ENCODE data around the gene DLL3. TPM values are rescaled to one million over a fixed set of nuclear protein-coding genes. Genes with fewer than 3 reads are reported as not detected.

DLL3 gene
- total RNA-seq, 1 experiment from 2014 or later = 12.4 TPM

GRCh38 chr19:39542206-39542605 lies 43.5 kb downstream of the DLL3 start:
- in situ Hi-C loops (cut with HindIII; ENCODE audit: low sequenced_read_pairs) = no loop called here
- DNase-seq (ENCODE audit: low spot score) = no peak

- DNase-seq (ENCODE audit: low spot score) = no peak
- in situ Hi-C loops (cut with HindIII; ENCODE audit: low sequenced_read_pairs) = no loop called here
Observed at GRCh38 chr19:39543477-39543857, 44.7 kb downstream of the DLL3 start.

GRCh38 chr19:39544226-39544903 lies 45.6 kb downstream of the DLL3 start:
- in situ Hi-C loops (cut with HindIII; ENCODE audit: low sequenced_read_pairs) = no loop called here
- DNase-seq (ENCODE audit: low spot score) = no peak

GRCh38 chr19:39544911-39545310 lies 46.2 kb downstream of the DLL3 start:
- no peak for DNase-seq (ENCODE audit: low spot score)
- in situ Hi-C loops (cut with HindIII; ENCODE audit: low sequenced_read_pairs) = no loop called here

- in situ Hi-C loops (cut with HindIII; ENCODE audit: low sequenced_read_pairs) = no loop called here
Observed at GRCh38 chr19:39546599-39546998, 47.9 kb downstream of the DLL3 start.

GRCh38 chr19:39550197-39550596 lies 51.5 kb downstream of the DLL3 start:
- no peak for DNase-seq (ENCODE audit: low spot score)
- in situ Hi-C loops (cut with HindIII; ENCODE audit: low sequenced_read_pairs) = no loop called here

More at GRCh38 chr19:39546599-39546998, 47.9 kb downstream of the DLL3 start:
- no peak for DNase-seq (ENCODE audit: low spot score)

- in situ Hi-C loops (cut with HindIII; ENCODE audit: low sequenced_read_pairs) = no loop called here
- no peak for DNase-seq (ENCODE audit: low spot score)
Observed at GRCh38 chr19:39553082-39553652, 54.4 kb downstream of the DLL3 start.

- in situ Hi-C loops (cut with HindIII; ENCODE audit: low sequenced_read_pairs) = no loop called here
Observed at GRCh38 chr19:39554701-39555311, 56.1 kb downstream of the DLL3 start.

GRCh38 chr19:39555883-39556282 lies 57.1 kb downstream of the DLL3 start:
- no peak for DNase-seq (ENCODE audit: low spot score)
- in situ Hi-C loops (cut with HindIII; ENCODE audit: low sequenced_read_pairs) = no loop called here

More at GRCh38 chr19:39554701-39555311, 56.1 kb downstream of the DLL3 start:
- no peak for DNase-seq (ENCODE audit: low spot score)

Other genes with a start within 250 kb of the DLL3 start
- not detected in 2 replicates for gene IFNL2, start 230.6 kb upstream of the DLL3 start, total RNA-seq (2014; rRNA removed; shearing (Covaris generic))
- gene IFNL1, start 202.5 kb upstream of the DLL3 start, total RNA-seq (2014; rRNA removed; shearing (Covaris generic)) = not detected in 2 replicates
- 2.5 and 3.2 TPM in 2 replicates for gene LRFN1, start 178.1 kb upstream of the DLL3 start, total RNA-seq (2014; rRNA removed; shearing (Covaris generic))
- not detected in 2 replicates for gene GMFG, start 162.9 kb upstream of the DLL3 start, total RNA-seq (2014; rRNA removed; shearing (Covaris generic))
- gene SAMD4B, start 156.5 kb upstream of the DLL3 start, total RNA-seq (2014; rRNA removed; shearing (Covaris generic)) = 44.2 and 64.2 TPM in 2 replicates
- 54.0 and 61.7 TPM in 2 replicates for gene PAF1, start 107.8 kb upstream of the DLL3 start, total RNA-seq (2014; rRNA removed; shearing (Covaris generic))
- 35.9 and 71.8 TPM in 2 replicates for gene MED29, start 107.6 kb upstream of the DLL3 start, total RNA-seq (2014; rRNA removed; shearing (Covaris generic))
- gene ZFP36, start 92.1 kb upstream of the DLL3 start, total RNA-seq (2014; rRNA removed; shearing (Covaris generic)) = 1.1 and 1.9 TPM in 2 replicates
- gene PLEKHG2, start 86.3 kb upstream of the DLL3 start, total RNA-seq (2014; rRNA removed; shearing (Covaris generic)) = 18.3 and 21.3 TPM in 2 replicates
- gene RPS16, start 63.0 kb upstream of the DLL3 start, total RNA-seq (2014; rRNA removed; shearing (Covaris generic)) = 167 and 180 TPM in 2 replicates
- gene SUPT5H, start 53.4 kb upstream of the DLL3 start, total RNA-seq (2014; rRNA removed; shearing (Covaris generic)) = 84.8 and 92.4 TPM in 2 replicates
- gene TIMM50, start 18.1 kb upstream of the DLL3 start, total RNA-seq (2014; rRNA removed; shearing (Covaris generic)) = 159 and 162 TPM in 2 replicates
- 4.1 and 27.2 TPM in 2 replicates for gene SELENOV, start 16.2 kb downstream of the DLL3 start, total RNA-seq (2014; rRNA removed; shearing (Covaris generic))
- 5.3 and 15.5 TPM in 2 replicates for gene EID2B, start 33.9 kb downstream of the DLL3 start, total RNA-seq (2014; rRNA removed; shearing (Covaris generic))
- gene EID2, start 41.2 kb downstream of the DLL3 start, total RNA-seq (2014; rRNA removed; shearing (Covaris generic)) = 19.9 and 31.4 TPM in 2 replicates
- not detected in 2 replicates for gene LGALS13, start 103.6 kb downstream of the DLL3 start, total RNA-seq (2014; rRNA removed; shearing (Covaris generic))
- not detected in 2 replicates for gene LGALS16, start 157.0 kb downstream of the DLL3 start, total RNA-seq (2014; rRNA removed; shearing (Covaris generic))
- gene LGALS14, start 205.5 kb downstream of the DLL3 start, total RNA-seq (2014; rRNA removed; shearing (Covaris generic)) = not detected in 2 replicates
- not detected in 2 replicates for gene CLC, start 239.1 kb downstream of the DLL3 start, total RNA-seq (2014; rRNA removed; shearing (Covaris generic))